ENCODE results near the gene SLC25A47. TPM values are rescaled to one million over a fixed set of nuclear protein-coding genes. Genes with fewer than 3 reads are reported as not detected.
A peak's percentile ranks its signal among the peaks of the same experiment; 100 is the strongest.

Gene SLC25A47
- total RNA-seq, 1 donor from 2014 or later: not detected

GRCh38 chr14:100291305-100292075 is 31.6 kb upstream of the SLC25A47 start:
- Histone ChIP-seq H3K4me3 (no peak overlapping the region), H3K4me1 (peaks cover 2% of the 10 kb centered on the region), H3K27me3 (no peaks in the 10 kb centered on the region), H3K36me3 (peaks cover 12% of the 10 kb centered on the region), H3K9me3 (no peaks in the 10 kb centered on the region), H3K27ac (no peak overlapping the region)
- intact Hi-C loops (cut with DNase I): no loop called here
- peak; percentile 38 for DNase-seq
- TF ChIP-seq CTCF (IDR thresholded peaks at IDR 0.05): no peak
- no peak for ATAC-seq

- TF ChIP-seq CTCF (IDR thresholded peaks at IDR 0.05): no peak
- H3K4me1 ChIP-seq: peaks cover 11% of the 10 kb centered on the region
- no peak overlapping the region for H3K27ac ChIP-seq
- H3K27me3 ChIP-seq: no peaks in the 10 kb centered on the region
- DNase-seq (peak; percentile 55), ATAC-seq (no peak)
- no peak overlapping the region for H3K4me3 ChIP-seq
- peaks cover 12% of the 10 kb centered on the region for H3K36me3 ChIP-seq
- intact Hi-C loops (cut with DNase I): no loop called here
- H3K9me3 ChIP-seq: no peaks in the 10 kb centered on the region
Measured at GRCh38 chr14:100292301-100292775, 30.8 kb upstream of the SLC25A47 start.

GRCh38 chr14:100292776-100293461 is 30.2 kb upstream of the SLC25A47 start:
- H3K36me3 ChIP-seq: peaks cover 12% of the 10 kb centered on the region
- ATAC-seq (no peak), DNase-seq (peak; percentile 60)
- H3K4me1 ChIP-seq: peaks cover 16% of the 10 kb centered on the region
- no peak for TF ChIP-seq CTCF (IDR thresholded peaks at IDR 0.05)
- intact Hi-C loops (cut with DNase I): no loop called here
- no peaks in the 10 kb centered on the region for H3K9me3 ChIP-seq
- no peak overlapping the region for H3K4me3 ChIP-seq
- no peak overlapping the region for H3K27ac ChIP-seq
- H3K27me3 ChIP-seq: no peaks in the 10 kb centered on the region

GRCh38 chr14:100293497-100294212 is 29.5 kb upstream of the SLC25A47 start:
- Histone ChIP-seq H3K4me1 (peaks cover 19% of the 10 kb centered on the region), H3K9me3 (no peaks in the 10 kb centered on the region), H3K4me3 (no peak overlapping the region), H3K36me3 (peaks cover 12% of the 10 kb centered on the region), H3K27ac (no peak overlapping the region), H3K27me3 (no peaks in the 10 kb centered on the region)
- no peak for TF ChIP-seq CTCF (IDR thresholded peaks at IDR 0.05)
- peak; percentile 38 for DNase-seq
- intact Hi-C loops (cut with DNase I): no loop called here
- no peak for ATAC-seq

GRCh38 chr14:100294213-100294962 is 28.8 kb upstream of the SLC25A47 start:
- ATAC-seq (no peak), DNase-seq (peak; percentile 47)
- Histone ChIP-seq H3K27me3 (no peaks in the 10 kb centered on the region), H3K4me1 (peaks cover 19% of the 10 kb centered on the region), H3K9me3 (no peaks in the 10 kb centered on the region), H3K27ac (no peak overlapping the region), H3K4me3 (no peak overlapping the region), H3K36me3 (peaks cover 12% of the 10 kb centered on the region)
- no peak for TF ChIP-seq CTCF (IDR thresholded peaks at IDR 0.05)
- intact Hi-C loops (cut with DNase I): no loop called here
